Common myeloid progenitor, CD34-positive (primary cell): ENCODE measurements around the gene FCAR.
"Not testable (repeated sequence)": the region's sequence is repeated elsewhere in the genome, so short reads cannot be mapped to it uniquely, and the experiment has no call there.

Source experiments
- CTCF ChIA-PET: fragments of 350-600 bp; sonication (Branson Sonifier 250); formaldehyde crosslinking; loops from one replicate; lab custom pipeline; 2021; ENCODE audit warnings: antibody characterized with exemption; lab: Charles Lee
- POLR2A ChIA-PET: fragments of 350-600 bp; sonication (Branson Sonifier 250); formaldehyde crosslinking; loops from one replicate; lab custom pipeline; 2021; ENCODE audit warnings: antibody characterized with exemption; lab: Charles Lee
- DNase-seq, 3 donors: peaks; one replicate each; pipeline versions ENCODE4 v3.0.0 to v3.0.0-alpha.2; 2013
- H3K27ac ChIP-seq, 2 experiments: 1 replicate in 1 of 2; 2 replicates in 1 of 2; pipeline ENCODE4 v1.7.0; 2013; ENCODE audit warnings: inconsistent platforms in 2 of 2, low read length in 2 of 2, mild to moderate bottlenecking in 2 of 2, low read depth in 1 of 2, moderate library complexity in 1 of 2; ENCODE audit not compliant: severe bottlenecking in 2 of 2, insufficient read depth in 1 of 2, poor library complexity in 1 of 2
- H3K27me3 ChIP-seq, 5 experiments: replicated peaks in 2 of 5; 1 replicate in 3 of 5; 2 replicates in 2 of 5; pipeline versions ENCODE4 v1.6.1 to v1.7.0; 2013; ENCODE audit warnings: low read length in 4 of 5, mild to moderate bottlenecking in 2 of 5, moderate library complexity in 2 of 5, inconsistent platforms in 1 of 5; ENCODE audit not compliant: insufficient read depth in 5 of 5, control insufficient read depth in 4 of 5
- H3K36me3 ChIP-seq, 4 experiments: 1 replicate in 2 of 4; 2 replicates in 2 of 4; pipeline versions ENCODE4 v1.6.1 to v1.7.0; 2013; ENCODE audit warnings: low read length in 3 of 4, control low read depth in 1 of 4, mild to moderate bottlenecking in 1 of 4; ENCODE audit not compliant: control insufficient read depth in 4 of 4, insufficient read depth in 4 of 4
- H3K4me1 ChIP-seq, 4 experiments: 1 replicate in 3 of 4; 2 replicates in 1 of 4; pipeline versions ENCODE4 v1.6.1 to v1.7.1; 2013; ENCODE audit warnings: low read length in 3 of 4, mild to moderate bottlenecking in 3 of 4, control low read depth in 1 of 4, inconsistent platforms in 1 of 4, moderate library complexity in 1 of 4; ENCODE audit not compliant: control insufficient read depth in 4 of 4, insufficient read depth in 4 of 4; ENCODE audit errors: control extremely low read depth in 1 of 4
- H3K4me3 ChIP-seq, 7 experiments: 1 replicate in 4 of 7; 2 replicates in 3 of 7; pipeline versions ENCODE4 v1.5.1 to v1.7.0; 2013; ENCODE audit warnings: mild to moderate bottlenecking in 7 of 7, low read length in 6 of 7, moderate library complexity in 6 of 7, inconsistent platforms in 2 of 7, low read depth in 2 of 7, control low read depth in 1 of 7; ENCODE audit not compliant: insufficient read depth in 4 of 7, control insufficient read depth in 1 of 7; ENCODE audit errors: extremely low read depth in 1 of 7
- H3K9me3 ChIP-seq, 5 experiments: 1 replicate in 4 of 5; 2 replicates in 1 of 5; pipeline versions ENCODE4 v1.6.1 to v1.7.1; 2013; ENCODE audit warnings: low read length in 4 of 5, mild to moderate bottlenecking in 2 of 5, inconsistent platforms in 1 of 5, low read depth in 1 of 5, moderate library complexity in 1 of 5; ENCODE audit not compliant: control insufficient read depth in 4 of 5, insufficient read depth in 2 of 5; ENCODE audit errors: control extremely low read depth in 1 of 5
- WGBS: methylation state at CpG from one replicate; pipeline ENCODE4 v1.1.5; 2013; ENCODE audit not compliant: insufficient coverage; 5-methylcytosine and 5-hydroxymethylcytosine counted together

FCAR gene

GRCh38 chr19:54901153-54901552 lies 27.1 kb downstream of the FCAR start:
- DNase-seq, result not testable (repeated sequence)

GRCh38 chr19:54902061-54902460 lies 28.0 kb downstream of the FCAR start:
- no peak overlapping the region for H3K27ac ChIP-seq
- no peak overlapping the region for H3K4me3 ChIP-seq
- H3K27me3 ChIP-seq, result no peaks in the 10 kb centered on the region
- WGBS, result 71% methylated on average over 2 of the region's 3 CpGs
- DNase-seq, result no peak
- H3K9me3 ChIP-seq, result no peaks in the 10 kb centered on the region
- ChIA-PET POLR2A (no interaction called here), CTCF (no interaction called here)
- H3K4me1 ChIP-seq, result peaks cover 2 to 16% (median 9%) of the 10 kb centered on the region in 4 experiments
- H3K36me3 ChIP-seq, result no peaks in the 10 kb centered on the region

More at GRCh38 chr19:54901153-54901552, 27.1 kb downstream of the FCAR start:
- H3K27me3 ChIP-seq, H3K27ac ChIP-seq, CTCF ChIA-PET, H3K36me3 ChIP-seq, H3K9me3 ChIP-seq, POLR2A ChIA-PET, H3K4me3 ChIP-seq: not testable (repeated sequence)
- peaks cover 0 to 15% (median 8%) of the 10 kb centered on the region in 4 experiments for H3K4me1 ChIP-seq
- WGBS, result 96% methylated on average over 4 of the region's 8 CpGs

GRCh38 chr19:54903303-54903702 lies 29.3 kb downstream of the FCAR start:
- H3K4me3 ChIP-seq, result no peak overlapping the region
- no peaks in the 10 kb centered on the region for H3K9me3 ChIP-seq
- no peaks in the 10 kb centered on the region for H3K27me3 ChIP-seq
- no peak for DNase-seq
- WGBS, result no CpG with 5 or more reads among the region's 6 CpGs
- POLR2A ChIA-PET, result no interaction called here
- H3K27ac ChIP-seq, result no peak overlapping the region
- peaks cover 2 to 16% (median 9%) of the 10 kb centered on the region in 4 experiments for H3K4me1 ChIP-seq
- H3K36me3 ChIP-seq, result no peaks in the 10 kb centered on the region
- CTCF ChIA-PET, result no interaction called here

- H3K27ac ChIP-seq, H3K4me3 ChIP-seq, H3K9me3 ChIP-seq, CTCF ChIA-PET, H3K36me3 ChIP-seq, H3K27me3 ChIP-seq, POLR2A ChIA-PET, DNase-seq: not testable (repeated sequence)
- peaks cover 2 to 16% (median 9%) of the 10 kb centered on the region in 4 experiments for H3K4me1 ChIP-seq
- WGBS, result no CpG with 5 or more reads among the region's 4 CpGs
Measured at GRCh38 chr19:54904261-54904660, 30.2 kb downstream of the FCAR start.

- Histone ChIP-seq H3K4me3 (peak overlapping the region in 1 of 7 experiments; percentile 40), H3K27ac (peak overlapping the region in 1 of 2 experiments; percentile 71), H3K27me3 (no peaks in the 10 kb centered on the region), H3K9me3 (no peaks in the 10 kb centered on the region), H3K36me3 (no peaks in the 10 kb centered on the region), H3K4me1 (peaks cover 2 to 16% (median 9%) of the 10 kb centered on the region in 4 experiments)
- ChIA-PET CTCF (interaction anchor here (0.8 kb wide), 1 partner anchor 25 kb away, joined by 3 read pairs; no protein-coding TSS in a partner anchor), POLR2A (no interaction called here)
- peak in 2 of 3 donors; percentile 12 to 79 for DNase-seq
- WGBS, result 0% methylated on average over 1 of the region's 5 CpGs
Measured at GRCh38 chr19:54905421-54905802, 31.4 kb downstream of the FCAR start.

- Histone ChIP-seq H3K36me3 (no peaks in the 10 kb centered on the region), H3K27me3 (no peaks in the 10 kb centered on the region), H3K9me3 (no peaks in the 10 kb centered on the region), H3K4me3 (peak within 1 kb of the TSS in 1 of 7 experiments; percentile 40), H3K4me1 (peaks cover 2 to 16% (median 9%) of the 10 kb centered on the region in 4 experiments), H3K27ac (peak within 1 kb of the TSS; percentile 55 to 71)
- peak; percentile 13 to 83 (median 63) for DNase-seq
- 52% methylated on average over 22 of the region's 22 CpGs for WGBS
- POLR2A ChIA-PET, result no interaction called here
- CTCF ChIA-PET, result interaction anchor here (0.8 kb wide), 1 partner anchor 25 kb away, joined by 3 read pairs; no protein-coding TSS in a partner anchor
Measured at GRCh38 chr19:54905803-54906511, 31.9 kb downstream of the FCAR start, which contains the start of gene NCR1. Gene NCR1 (plus strand): TSS chr19:54906148. CDS start chr19:54906188, 40 bp downstream.

GRCh38 chr19:54906819-54907218 lies 32.8 kb downstream of the FCAR start:
- no peak for DNase-seq
- Histone ChIP-seq H3K9me3 (no peaks in the 10 kb centered on the region), H3K4me3 (no peak overlapping the region), H3K4me1 (peaks cover 2 to 16% (median 9%) of the 10 kb centered on the region in 4 experiments), H3K27me3 (peaks cover 0 to under 1% (median 0%) of the 10 kb centered on the region in 5 experiments), H3K27ac (peak overlapping the region in 1 of 2 experiments; percentile 55), H3K36me3 (no peaks in the 10 kb centered on the region)
- 100% methylated on average over 2 of the region's 7 CpGs for WGBS
- ChIA-PET POLR2A (no interaction called here), CTCF (no interaction called here)
